IPS-NIHi7 (cell line): ENCODE data around the gene CCNYL1.

Source experiments
- DNase-seq: peaks from one replicate; pipeline ENCODE4 v3.0.0; 2012; ENCODE audit warnings: mixed read lengths; ENCODE audit errors: extremely low spot score

Gene CCNYL1

DNA sequence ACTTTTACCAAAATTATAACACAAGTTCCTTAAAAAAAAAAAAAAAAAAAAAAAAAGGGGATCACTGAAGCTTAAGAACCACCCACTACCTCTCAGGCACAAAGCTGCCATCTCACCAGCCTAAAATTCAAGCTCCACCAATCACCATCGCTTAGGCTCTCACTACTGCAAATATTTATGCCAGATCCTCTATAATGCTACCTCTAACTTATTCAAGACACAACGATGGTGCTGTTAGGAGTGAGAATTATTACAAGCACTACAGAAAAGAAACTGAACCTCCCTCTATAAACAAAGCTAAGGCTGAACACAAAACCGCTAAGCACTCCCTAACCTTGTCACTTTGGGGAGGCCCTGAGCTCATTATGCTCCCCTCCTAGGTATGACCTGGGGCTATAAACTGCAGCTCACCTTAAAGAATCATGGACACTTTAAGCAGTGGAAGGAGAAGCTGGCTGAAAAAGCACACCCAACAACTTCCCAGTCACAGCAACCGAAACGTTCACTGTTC is 54.7 kb downstream of the CCNYL1 start:
- no peak for DNase-seq

DNA sequence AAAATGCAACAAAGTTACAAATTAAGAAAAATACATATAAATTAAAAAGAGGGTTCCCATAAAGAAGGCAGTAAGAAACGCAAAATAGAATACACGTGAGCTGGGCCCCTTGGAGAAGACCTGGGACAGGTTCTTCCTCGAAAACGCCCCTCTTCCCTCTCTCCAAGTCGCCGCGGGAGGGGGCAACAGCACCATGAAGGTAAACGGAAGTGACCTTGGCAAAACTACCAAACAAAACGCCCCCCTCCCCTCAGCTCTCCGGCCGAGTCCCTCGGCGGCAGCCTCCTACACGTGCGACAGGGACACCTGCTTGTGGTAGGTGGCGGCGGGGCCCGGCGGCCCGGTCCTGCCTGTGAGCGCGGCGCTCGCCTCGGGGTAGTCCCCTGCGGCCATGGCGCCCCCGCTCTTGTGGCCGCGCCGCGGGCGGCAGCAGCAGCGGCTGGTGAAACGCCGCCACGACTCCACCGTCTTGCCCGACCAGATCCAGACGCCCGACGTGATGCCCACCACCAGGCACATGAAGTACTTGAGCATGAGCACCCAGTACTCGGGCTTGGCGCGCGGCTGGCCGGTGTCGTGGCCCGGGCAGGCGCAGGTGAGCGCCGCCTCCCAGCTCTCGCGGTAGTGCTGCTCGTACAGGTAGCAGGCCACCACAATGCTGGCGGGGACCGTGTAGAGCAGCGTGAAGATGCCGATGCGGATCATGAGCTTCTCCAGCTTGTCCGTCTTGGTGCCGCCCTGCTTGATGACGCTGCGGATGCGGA is 55.4 kb downstream of the CCNYL1 start:
- DNase-seq, result peak; percentile 33

DNA sequence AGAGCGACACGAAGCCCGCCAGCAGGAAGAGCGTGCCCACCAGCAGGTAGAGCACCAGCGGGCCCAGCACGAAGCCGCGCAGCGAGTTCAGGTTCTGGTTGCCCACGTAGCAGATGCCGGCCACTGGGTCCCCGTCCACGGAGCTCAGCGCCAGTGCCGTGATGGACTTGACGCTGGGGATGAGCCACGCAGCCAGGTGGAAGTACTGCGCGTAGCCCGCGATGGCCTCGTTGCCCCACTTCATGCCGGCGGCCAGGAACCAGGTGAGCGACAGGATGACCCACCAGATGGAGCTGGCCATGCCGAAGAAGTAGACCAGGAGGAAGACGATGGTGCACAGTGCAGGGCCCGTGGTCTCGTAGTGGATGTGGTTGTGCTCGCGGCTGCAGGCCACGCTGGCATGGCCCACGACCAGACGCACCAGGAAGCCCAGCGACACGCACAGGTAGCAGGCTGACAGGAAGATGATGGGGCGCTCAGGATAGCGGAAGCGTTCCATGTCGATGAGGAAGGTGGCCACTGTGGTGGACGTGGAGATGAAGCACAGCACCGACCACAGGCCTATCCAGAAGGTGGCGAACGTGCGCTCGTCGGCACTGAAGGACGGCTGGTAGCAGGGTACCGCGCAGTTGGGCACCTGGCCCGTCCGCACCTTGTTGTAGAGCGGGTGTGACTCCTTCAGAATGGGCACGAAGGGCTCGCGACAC is 56.2 kb downstream of the CCNYL1 start:
- DNase-seq, result peak; percentile 43

DNA sequence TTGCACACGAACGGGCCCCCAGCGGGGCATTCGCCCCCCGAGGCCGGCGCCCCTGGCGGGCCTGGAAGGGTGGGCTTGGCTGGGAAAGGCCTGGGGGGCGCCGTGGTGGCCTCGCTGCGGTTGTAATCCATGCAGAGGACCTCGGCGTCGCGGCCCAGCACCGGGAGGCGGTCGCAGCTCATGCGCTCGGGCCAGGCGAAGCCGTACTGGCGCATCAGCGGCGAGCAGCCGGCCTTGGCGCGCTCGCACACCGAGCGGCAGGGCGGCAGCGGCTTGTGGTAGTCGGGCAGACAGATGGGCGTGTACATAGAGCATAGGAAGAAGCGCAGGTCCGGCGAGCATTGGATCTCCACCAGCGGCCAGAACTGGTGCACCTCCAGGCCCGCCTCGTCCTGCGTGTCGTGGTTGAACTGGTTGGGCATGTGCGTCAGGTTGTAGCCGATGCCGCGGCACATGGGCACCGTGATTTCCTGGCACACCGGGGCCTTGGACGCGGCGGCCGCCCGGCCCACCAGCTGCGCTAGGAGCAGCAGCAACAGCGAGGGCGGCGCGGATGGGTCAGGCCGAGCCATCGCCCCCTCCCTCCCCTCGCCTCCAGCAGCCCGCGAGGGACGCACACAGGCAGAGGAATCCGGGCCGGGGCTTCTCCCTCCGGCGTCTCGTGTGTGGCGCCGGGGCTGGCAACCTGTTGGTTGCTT is 56.9 kb downstream of the CCNYL1 start:
- peak; percentile 26 for DNase-seq

DNA sequence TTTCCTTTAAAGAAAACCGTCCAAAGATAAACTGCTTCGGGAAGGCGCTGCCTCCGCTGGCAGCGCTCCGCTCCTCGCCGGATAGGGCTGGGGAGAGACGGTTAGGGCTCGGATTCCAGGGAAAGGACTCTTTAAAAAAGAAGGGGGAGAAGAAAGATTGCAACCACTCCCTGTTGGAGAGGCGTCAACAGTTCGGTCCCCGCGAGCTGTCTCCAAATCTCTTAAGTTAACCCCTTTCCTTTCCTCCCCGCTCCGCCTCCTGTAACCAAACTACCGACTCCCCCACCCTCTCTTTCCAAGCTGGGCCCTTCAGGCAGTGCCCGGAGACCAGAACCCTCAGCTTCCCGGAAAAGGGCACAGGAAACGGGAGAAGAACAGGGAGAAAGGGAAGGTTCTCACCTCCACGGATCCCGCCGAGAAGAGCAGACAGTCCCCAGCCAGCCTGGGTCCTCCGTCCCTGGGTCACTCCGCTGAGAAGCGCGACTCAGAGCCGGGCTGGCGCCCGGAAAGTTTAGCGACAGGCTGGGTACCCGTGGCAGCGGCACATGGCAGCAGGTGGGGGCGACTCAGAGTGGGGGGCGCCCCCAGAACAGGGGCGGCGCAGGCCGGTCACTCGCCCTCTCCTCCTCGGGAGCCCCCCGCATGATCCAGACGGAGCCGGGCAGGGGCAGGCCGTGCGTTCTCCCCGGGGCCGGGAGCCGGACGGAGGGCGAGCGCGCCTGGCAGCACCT is 57.6 kb downstream of the CCNYL1 start:
- DNase-seq, result no peak

DNA sequence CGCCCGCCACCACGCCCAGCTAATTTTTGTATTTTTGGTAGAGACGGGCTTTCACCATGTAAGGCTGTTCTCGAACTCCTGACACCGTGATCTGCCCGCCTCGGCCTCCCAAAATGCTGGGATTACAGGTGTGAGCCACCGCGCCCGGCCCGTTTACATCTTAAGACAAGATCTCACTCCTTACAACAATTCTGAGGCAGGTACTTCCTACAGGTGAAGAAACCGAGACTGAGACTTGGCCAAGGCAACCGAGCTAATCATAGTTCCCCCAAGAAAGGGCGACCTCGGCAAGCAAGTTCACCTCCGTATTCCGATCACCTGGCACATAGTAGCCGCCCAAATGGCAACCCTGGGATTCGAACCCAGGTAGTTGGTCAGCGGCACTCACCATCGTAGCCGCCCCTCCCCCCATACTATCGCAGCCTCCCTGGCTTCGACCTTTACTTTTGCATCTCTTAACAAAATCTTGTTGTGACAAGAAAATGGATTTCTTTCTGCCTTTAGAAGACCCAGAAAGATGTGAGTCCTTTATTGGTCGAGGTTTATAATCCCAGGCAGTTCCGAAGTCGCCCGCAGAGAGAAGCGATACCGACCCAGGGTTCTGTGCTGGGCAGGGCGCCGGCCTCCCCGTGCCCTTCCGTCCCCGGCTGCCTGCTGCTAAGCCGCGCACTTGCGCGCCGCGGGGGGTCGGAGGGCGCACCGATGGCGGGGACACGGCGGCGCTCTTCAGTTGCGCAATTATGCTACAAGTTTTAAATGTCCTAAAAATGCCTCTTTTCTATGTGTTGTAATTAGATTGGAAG is 59.4 kb downstream of the CCNYL1 start:
- no peak for DNase-seq

DNA sequence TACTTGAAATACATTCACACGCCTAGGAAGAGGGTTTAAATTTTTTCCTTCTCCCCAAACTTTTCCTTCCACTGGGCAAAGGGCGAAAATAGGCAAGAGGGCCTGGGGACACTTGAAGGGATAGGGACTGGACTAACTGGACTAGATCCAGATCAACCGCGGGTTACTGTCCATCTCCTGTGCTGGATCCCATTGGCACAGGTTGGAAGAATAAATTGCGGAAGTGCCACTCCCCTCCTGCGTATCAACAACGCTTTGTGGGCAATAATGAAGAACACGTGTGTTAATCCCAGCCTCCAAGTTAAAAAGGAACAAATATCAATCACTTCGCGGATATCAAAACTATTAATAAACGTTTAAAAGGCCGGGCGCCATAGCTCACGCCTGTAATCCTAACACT is 60.0 kb downstream of the CCNYL1 start:
- no peak for DNase-seq

DNA sequence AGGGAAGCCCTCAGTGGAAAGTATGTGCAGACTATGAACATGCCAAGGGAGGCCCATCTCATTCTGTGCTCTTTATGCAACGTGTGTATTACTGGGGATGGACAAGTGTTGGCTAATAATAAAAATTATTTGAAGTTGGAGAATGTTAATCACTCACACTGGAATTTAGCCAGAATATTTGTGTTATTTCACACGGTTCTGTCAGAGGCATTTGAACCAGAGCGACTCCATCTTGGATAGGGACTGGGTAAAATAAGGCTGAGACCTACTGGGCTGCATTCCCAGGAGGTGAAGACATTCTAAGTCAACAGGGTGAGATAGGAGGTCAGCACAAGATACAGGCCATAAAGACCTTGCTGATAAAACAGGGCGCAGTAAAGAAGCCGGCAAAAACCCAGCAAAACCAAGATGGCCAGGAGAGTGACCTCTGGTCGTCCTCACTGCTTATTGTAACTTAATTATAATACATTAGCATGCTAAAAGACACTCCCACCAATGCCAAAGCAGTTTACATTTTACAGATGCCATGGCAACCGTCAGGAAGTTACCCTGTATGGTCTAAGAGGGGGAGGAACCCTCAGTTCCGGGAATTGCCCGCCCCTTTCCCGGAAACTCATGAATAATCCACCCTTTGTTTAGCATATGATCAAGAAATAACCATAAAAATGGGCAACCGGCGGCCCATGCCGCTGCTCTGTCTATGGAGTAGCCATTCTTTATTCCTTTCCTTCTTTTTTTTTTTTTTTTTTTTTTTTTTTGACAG is 60.8 kb downstream of the CCNYL1 start:
- no peak for DNase-seq

DNA sequence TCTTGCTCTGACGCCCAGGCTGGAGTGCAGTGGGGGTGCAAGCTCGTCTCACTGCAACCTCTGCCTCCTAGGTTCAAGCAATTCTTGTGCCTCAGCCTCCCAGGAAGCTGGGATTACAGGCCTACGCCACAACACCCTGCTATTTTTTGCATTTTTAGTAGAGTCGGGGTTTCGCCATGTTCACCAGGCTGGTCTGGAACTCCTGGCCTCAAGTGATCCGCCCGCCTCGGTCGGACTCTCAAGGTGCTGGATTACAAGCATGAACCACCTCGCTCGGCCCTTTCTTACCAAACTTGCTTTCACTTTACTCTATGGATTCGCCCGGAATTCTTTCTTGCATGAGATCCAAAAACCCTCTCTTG is 61.4 kb downstream of the CCNYL1 start:
- no peak for DNase-seq

DNA sequence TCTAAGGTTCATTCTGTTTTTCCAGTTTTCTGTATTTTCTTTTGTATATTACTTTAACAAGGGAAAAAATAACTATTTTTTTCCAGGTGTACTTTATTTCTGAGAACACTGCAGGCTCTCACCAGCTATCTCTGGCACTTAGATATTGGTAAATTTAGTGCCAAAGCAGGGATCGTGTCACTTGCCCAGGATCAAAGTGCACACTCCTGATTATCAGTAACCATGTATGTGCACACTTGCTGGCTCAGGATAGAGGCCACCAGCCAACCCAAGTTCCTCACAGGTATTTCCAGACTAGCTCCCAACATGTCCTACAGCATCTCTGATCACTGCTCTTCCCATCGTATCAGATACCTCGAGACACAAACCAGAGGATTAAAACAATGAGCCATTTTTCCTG is 64.0 kb downstream of the CCNYL1 start:
- DNase-seq, result no peak

DNA sequence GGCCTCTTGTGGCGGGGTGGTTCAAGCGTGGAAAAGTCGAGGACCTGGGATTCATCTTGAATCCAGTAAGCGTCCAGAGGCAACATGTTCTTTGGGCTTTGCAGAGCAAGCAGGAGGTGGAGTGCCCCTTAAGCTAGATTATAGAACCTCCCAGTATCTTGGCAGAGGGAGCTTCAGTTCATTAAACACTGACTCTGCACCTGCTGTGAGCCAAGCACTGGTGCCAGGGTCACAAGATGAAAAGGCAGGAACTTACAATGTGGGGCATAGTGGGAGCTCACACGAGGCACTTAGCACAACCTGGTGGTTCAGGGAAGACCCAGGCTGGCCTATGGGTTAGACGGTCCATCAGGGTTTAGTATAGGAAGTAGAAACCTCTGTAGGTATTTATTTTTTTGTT is 65.7 kb downstream of the CCNYL1 start:
- no peak for DNase-seq

DNA sequence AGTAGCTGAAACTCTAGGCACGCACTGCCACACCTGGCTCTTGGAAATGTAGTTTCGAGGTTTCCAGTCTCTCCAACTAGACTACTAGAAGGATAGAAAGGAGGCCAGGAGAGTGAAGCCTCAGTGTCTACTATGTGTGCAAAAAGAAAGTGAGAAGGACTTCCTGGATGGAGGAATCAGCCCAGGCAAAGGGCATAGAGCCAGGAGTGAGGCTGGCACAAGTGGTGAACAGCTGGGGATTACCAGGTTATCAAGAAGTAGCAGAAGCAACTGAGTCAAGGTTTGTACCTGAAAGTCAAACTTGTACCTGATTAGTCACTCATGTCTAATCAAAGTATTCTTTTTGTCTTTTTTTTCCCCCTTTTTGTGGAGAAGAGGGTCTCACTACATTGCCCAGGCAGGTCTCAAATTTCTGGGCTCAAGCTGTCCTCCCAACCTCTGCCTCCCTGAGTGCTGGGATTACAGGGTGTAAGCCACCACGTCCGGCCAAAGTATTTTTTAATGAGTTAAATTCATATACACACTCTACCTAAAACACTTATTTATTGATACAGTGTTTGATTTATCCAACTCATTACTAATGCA is 67.0 kb downstream of the CCNYL1 start:
- no peak for DNase-seq

DNA sequence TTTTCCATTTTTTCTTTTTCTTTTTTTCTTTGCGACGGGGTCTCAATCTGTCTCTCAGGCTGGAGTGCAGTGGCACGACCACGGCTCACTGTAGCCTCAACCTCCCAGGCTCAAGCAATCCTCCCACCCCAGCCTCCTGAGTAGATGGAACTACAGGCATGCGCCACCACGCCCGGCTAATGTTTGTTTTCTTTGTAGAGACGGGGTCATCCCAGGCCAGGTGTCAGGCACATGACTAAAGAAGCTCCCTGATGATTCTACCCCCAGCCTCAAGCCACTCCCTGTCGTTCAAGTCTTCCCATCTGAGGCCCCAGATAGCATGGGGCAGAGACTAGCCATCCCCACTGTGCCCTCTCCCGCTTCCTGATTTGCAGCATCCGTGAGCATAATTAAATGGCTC is 68.1 kb downstream of the CCNYL1 start:
- DNase-seq, result no peak

DNA sequence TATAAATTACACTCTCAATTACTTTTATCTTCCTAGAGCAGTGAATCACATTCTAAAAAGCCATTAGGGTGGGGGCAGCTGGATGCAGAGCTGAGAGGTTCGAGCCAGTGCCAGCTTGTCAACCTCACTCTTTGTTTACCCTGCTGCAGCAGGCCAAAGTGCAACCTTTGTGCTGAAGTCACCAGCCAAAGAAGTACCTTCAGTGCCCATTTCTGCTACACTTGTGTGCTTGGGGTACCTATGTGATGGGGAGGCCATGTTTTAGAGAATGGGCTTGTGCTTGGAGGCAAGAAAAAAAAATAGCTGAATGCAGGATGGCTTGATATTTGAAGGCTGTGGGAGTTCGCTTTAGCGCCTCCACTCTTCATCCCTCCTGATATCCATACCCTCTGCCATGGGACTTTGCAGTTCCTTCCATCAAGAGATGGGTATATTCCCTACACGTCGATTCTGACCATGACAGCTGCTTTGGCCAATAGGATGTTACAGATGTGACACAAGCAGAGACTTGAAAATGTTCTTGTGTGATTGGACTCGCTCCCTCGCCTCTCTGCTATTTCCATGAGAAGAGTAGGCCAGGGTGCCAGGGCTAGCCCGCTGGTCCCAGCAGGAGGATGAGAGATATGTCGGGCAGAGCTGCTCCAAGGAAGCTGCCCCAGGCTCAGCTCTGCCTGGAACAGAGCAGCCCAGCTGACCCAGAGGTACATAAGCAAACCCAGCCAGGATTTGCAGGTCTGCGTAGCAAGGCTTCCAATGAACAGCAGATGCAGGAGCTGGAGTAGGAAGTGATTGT is 71.0 kb downstream of the CCNYL1 start:
- DNase-seq, result no peak

DNA sequence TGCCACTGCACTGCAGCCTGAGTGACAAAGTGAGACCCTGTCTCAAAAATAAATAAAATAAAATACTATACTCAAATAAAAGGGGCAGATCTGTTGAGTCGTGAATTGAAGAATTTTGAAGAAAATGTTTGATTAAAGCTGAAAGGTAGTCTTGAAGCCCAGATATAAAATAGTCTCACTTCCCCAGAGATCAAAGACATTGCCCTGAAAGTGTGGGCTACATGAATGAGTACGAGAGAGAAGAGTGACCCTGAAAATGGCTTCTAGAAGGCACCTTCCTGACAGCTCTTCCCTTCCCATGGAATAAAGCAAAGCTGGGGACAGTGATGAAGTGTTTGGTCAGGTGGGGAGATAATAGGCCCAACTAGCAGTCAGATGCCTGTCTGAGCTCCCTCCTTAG is 72.1 kb downstream of the CCNYL1 start:
- DNase-seq, result no peak

DNA sequence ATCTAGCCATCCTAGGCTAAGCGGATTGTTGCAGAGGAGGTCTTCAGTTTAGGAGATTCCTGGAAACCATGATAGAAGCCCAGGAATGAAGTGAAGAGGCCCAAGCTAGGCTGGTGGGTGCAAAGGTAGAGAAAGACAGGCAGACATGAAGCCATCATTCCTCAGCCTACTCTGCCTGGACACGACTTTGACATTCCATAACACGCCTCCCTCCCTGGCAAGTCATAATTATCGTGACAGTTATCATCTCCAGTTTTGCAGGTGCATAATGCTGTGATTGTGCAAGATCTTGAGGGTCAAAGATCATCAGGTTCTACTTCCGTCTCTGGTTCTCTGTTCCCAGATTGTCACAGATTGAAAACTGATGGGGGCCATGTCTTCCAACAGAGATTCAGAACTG is 73.5 kb downstream of the CCNYL1 start:
- no peak for DNase-seq

DNA sequence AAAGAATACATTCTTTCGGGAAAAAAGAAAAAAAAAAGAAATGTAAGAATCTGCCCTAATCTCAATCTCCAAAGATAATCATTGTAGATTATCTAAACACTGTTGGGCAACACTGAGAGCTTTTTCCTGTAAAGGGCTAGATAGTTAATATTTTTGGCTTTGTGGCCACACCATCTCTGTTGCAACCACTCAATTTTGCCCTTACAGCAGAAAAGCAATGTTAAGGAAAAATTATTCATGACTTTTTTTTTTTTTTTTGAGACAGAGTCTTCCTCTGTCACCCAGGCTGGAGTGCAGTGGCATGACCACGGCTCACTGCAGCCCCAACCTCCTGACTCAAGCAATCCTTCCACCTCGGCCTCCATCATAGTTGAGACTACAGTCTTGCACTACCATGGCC is 75.6 kb downstream of the CCNYL1 start:
- no peak for DNase-seq

DNA sequence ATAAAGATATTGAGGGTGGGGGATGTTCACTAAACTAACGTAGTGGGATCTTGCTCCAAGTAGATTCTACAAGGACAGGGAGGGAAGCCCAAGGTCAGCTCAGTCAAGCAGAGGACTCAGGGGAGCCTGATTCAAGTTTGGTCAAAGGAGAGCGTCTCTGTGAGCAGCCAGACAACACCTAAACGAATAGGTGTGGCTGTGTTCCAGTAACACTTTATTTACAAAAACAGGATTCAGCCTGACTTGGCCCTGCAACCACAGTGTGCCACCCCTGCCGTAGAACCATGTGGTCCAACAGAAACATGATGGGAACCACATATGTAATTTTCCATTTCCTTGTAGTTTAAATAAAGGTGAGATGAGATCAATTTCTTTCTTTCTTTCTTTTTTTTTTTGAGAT is 76.4 kb downstream of the CCNYL1 start:
- DNase-seq, result no peak

DNA sequence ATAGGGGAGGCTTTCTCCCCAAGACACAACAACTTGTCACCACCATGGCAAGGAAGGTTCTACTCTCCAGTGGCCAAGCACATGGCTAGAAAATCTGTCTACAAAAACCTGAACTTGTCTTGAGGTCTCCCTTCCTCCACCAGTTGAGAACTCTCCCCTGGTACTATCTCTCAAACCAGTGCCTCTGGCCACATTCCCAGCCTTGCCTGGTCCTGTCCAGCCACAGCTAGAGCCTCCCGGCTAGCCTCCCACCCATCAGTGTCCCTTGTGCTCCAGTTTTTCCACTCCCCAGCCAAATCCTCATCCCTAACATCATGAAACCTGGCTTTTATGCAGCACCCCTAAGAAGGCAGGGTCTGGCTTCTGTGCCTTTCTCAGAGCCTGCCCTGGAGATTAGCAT is 79.5 kb downstream of the CCNYL1 start:
- no peak for DNase-seq
